HK-2 (cell line): ENCODE measurements around the gene CPTP.
"Not testable (repeated sequence)": the region's sequence is repeated elsewhere in the genome, so short reads cannot be mapped to it uniquely, and the experiment has no call there.

Source experiments
- DNase-seq: peaks from one replicate; pipeline ENCODE4 v3.0.0-alpha.2; 2018; ENCODE audit not compliant: unreplicated experiment

Gene CPTP

DNA sequence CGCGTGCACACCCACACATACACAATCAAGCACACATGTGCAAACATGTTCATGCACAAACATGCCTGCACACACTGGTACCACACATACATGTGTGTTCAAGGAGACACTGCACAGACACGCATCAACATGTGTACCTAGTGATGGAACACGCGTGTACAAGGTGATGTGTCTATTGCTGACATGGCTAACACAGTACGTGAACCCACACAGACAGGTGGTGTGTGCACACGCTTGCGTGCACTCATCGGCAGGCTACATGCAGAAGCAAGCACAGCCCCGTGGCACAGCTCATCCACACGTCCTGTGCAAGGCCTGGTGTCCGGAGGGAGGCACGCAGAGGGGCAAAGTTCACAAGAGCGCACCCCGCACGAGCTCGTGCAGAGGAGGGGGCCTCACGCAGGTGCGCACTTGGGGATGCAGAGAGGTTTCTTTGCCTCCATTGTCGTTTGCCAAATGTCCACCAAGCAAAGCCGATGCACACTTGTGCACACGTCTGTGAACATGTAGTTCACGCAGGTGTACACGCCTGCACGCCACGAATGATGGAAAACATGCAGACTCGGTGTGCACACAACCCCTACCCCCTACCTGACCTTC is 17.8 kb upstream of the CPTP start:
- no peak for DNase-seq

DNA sequence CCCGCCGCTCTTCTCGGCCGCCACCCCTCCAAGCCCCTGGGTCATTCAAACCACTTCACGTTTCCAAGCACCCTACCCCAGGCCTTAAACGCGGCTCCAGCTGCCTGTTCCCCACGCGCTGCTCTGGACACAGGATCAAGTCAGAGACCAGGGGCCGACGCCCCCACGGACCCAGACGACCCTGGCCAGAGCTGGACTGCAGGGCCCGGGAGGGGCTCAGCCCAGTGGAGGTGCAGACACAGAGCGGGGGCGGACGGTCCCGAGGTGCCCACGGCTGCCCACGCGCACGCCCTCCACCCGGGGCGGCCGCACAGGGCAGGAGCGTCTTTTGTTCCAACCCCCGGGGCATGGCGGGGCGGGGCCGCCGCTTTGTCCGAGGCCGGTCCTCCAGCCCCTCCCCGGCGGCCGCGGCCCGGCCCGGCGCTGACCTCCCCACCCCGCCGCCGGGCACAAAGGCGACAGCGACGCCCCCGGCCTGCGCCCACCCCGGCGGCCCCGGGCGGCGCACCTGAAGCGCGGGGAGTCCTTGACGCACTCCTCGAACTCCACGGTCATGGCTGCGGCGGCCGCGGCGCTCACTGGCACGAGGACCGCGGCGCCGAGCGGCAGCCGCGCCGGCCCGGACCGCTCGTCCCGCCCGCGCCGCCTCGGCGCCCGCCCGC is 17.2 kb upstream of the CPTP start:
- peak; percentile 55 for DNase-seq

DNA sequence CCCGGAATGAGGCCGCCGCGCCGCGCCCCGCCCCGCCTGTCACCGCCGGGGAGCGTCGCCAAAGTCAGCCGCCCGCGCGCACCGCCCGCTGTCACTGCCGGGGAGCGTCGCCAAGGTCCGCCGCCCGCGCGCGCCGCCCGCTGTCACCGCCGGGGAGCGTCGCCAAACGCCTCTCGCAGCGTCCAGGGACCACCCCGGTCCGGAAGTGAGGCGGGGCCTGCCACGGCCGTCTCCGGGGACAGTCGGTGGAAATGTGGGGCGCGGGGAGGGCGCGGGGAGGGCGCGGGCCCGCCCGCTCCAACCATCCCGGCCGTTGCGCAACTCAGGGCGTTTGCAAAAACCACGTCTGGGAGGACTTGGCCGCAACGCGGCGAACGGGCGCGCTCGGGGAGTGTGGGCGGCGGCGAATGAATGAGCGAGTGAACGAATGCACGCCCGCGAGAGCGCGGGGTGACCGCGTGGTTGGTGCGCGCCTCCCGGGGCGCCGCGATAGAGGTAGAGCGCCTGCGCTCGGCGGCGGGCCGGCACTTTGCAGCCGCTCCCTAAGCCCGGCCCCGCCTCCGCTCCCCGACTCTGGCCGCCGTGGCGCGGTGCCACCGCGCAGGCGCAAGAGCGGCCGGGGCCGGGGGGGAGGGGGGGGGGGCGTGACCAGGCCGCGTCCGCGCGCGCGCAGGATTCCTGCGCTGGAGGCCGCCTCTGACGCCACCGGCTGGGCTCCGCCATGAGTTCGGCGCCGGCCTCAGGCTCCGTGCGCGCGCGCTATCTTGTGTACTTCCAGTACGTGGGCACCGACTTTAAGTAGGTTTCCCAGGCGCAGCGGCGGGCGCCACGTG is 16.5 kb upstream of the CPTP start, which contains the start of the genes ACAP3 and PUSL1:
Gene ACAP3, minus strand, starts transcription at position 8 of the 833 bp plus-strand sequence. CDS start 115 bp downstream, outside the sequence.
Gene PUSL1, plus strand, starts transcription at position 675 of the 833 bp plus-strand sequence. Its CDS starts 47 bp downstream, at position 722.
- peak; percentile 89 for DNase-seq

DNA sequence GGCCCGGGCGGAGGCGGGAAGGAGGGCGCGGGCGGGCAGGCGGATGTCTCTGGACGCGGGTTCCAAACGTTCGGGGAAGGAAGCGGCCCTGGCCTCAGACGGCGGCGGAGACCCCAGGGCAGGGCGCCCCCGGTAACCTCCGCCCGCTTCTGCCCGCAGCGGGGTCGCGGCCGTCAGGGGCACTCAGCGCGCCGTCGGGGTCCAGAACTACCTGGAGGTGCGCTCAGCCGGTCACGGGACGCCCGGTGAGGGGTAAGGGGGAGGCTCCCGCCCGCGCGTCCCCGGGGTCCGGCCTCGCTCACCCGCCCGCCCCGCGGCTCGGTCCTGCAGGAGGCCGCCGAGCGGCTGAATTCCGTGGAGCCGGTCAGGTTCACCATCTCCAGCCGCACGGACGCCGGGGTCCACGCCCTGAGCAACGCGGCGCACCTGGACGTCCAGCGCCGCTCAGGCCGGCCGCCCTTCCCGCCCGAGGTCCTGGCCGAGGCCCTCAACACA is 15.8 kb upstream of the CPTP start:
- DNase-seq = no peak

DNA sequence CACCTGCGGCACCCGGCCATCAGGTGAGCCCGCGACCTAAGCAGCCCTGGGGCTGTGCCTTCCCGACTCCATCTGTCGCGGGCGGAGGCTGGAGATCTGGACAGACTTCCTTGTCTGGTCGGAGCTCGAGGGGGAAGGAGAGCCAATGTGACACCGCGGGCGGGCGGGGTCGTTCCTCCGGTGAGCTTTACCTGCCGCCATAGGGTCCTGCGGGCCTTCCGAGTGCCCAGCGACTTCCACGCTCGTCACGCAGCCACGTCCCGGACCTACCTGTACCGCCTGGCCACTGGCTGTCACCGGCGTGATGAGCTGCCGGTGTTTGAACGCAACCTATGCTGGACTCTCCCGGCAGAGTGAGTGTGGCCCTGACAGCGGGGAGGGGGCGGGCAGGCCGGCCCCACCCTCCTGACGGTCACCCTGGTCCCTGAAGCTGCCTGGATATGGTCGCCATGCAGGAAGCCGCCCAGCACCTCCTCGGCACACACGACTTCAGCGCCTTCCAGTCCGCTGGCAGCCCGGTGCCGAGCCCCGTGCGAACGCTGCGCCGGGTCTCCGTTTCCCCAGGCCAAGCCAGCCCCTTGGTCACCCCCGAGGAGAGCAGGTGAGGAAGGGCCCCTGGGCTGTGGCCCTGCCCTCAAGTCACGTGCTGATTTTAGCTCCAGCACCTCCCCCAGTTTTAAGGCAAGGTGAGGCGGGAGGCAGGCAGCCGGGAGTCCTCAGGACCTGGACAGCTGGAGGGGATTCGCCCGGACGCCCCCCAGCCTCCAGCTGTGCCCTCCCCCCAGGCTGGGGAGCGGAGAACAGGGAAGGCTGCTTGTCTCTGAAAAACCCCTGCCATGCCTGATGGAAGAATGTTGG is 15.1 kb upstream of the CPTP start:
- DNase-seq = no peak

DNA sequence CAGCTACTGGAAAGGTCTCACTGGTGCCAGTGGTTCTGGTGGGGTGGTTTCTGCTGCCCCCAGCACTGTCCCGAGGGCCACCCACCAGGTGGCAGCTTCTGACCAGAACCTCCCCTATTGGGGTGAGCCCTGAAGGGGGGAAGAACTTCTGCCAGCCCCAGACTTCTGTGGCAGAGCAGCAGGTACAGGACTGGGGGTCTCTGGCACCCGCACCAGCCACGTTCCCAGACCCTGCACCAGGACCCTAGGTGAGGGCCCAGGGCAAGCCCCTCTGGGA is 14.6 kb upstream of the CPTP start:
- no peak for DNase-seq

DNA sequence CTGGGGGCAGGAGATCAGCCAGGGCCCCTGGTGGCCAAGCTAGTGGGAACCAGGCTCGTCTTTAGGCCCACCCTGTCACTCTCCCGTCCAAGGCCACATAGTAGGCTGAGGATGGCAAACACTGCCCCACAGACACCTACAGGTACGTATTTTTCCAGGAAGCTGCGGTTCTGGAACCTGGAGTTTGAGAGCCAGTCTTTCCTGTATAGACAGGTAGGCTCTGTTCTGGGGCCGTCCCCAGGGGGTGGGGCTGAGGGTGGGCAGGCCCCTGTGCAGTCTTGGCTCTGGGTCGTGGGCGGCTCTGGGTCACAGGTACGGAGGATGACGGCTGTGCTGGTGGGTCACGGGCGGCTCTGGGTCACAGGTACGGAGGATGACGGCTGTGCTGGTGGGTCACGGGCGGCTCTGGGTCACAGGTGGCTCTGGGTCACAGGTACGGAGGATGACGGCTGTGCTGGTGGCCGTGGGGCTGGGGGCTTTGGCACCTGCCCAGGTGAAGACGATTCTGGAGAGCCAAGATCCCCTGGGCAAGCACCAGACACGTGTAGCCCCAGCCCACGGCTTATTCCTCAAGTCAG is 14.0 kb upstream of the CPTP start:
- no peak for DNase-seq

DNA sequence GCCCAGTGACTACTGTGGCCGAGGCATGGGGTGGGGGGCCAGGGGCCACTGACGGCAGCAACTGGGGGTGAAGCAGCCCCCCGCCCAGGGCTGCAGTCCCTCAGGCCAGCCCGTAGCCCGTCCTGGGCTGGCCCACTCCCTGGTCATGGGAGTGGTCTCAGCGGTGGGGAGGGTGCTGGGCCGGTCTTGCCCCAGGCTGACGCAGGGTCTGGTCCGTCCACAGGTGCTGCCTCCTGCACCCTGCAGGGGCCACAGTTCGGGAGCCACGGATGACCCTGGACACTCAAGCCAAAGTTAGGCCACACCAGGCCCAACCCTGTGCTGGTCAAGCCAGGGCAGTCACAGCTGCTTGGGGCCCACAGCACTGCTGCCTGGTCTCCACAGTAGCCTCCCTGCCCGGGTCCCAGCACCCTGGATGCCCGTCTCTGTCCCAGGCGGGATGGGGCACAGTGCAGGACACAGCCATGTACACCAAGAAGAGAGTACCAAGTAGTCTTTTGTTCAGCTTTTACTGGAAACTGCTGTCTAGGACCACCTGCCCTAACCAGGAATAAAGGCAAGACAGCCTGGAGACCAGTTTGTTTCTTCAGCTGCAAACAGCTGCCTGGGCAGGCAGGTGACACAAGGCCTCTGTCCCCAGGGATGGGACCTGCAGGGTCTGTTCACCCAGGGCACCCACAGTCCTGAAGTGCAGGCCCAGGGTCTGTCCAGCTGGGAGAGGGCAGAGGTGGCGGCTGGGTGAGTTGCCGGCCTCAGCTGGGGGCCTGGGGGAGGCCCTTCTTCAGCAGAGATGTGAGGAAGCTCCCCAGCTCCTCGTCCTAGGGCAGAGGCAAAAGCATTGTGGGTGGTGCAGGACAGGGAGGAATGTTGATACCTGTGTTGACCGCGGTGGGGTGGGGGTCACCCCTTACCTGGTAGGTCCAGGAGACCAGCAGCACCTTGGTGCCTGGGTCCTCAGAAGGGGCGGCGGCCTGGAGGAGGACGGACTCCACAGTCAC is 13.2 kb upstream of the CPTP start:
- DNase-seq = no peak

DNA sequence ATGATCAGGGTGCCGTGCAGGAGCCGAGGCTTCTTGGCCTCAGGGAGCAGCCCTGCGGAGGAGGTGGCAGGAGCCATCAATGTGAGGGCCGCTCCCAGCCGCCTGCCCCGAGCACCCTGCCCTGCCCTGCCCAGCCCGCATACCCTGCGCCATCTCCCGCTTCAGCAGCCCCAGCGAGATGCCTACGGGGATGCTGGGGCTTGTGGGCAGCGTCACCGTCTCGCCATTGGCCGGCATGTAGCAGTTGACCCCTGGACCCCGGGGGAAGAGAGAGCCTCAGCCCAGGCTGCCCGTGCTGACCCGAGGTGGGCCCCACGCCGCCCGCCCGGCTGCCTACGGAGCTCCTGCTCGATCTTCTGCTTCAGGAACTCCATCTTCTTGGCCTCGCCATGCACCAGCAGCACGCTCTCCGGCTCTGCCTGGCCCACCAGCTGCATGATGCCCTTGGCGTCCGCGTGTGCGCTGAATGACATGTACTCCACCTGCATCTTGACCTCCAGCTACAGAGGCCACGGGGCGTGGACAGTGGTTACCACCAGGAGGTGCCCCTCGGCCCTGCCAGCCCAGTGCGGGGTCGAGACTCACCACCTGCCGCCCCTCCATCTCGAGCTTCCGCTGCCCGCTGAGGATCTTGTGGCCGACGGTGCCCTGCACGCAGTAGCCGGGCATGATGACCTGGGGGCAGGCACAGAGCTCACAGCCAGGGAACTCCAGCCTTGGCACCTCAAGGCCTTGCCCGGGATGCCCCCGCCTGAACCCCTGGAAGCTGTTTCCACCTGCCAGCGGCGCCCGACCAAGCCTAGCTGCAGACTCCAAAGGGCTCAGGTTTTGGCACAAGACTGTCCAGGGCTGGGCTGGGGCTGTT is 11.9 kb upstream of the CPTP start:
- DNase-seq = no peak

DNA sequence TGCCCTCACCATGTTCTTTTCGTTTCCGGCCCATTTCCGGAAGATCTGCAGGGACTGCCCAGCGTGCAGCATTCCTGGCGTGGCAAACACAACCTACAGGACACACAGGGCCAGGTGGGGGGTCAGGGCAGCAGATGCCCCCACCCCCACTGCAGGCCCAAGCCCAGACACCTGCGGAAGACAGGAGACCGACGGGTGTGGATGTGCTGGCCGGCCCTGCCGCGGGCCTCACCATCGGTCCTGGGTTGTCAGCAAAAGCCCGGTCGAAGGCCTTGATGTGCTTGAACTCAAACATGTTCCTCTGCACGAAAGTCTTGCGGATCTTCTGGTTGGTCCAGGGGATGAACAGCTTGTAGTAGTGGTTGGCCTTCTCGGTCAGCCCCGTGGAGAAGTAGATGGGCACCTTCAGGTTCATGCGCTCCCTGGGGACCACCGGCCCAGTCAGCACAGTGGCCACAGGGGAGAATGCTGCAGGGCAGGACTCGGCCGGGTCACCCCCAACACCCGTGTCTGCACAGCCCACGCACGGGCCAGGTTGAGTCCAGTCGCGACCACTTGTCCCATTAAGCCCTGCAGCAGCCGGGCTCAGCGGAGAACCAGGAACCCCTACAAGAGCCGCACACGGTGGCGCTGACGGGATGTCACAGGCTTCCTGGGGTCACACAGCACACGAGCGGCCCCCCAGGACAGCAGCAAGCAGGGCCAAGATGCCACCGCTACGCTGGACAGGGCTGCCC is 10.9 kb upstream of the CPTP start:
- DNase-seq = no peak

DNA sequence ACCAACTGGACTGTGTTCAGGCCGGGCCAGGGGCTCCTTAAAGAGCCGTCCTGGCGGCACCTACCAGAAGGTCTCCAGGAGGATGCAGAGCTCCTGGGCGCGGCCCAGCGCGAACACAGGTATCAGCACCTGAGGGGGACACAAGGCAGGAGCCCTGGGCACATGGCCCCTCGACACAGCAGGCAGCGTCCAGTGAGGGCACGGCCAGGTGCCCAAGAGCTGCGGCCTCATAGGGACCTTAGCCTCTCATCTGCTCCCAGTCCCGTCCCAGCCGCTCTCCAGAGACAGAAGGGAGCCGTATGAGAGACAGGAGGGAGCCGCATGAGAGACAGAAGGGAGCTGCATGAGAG is 10.4 kb upstream of the CPTP start:
- DNase-seq = no peak

DNA sequence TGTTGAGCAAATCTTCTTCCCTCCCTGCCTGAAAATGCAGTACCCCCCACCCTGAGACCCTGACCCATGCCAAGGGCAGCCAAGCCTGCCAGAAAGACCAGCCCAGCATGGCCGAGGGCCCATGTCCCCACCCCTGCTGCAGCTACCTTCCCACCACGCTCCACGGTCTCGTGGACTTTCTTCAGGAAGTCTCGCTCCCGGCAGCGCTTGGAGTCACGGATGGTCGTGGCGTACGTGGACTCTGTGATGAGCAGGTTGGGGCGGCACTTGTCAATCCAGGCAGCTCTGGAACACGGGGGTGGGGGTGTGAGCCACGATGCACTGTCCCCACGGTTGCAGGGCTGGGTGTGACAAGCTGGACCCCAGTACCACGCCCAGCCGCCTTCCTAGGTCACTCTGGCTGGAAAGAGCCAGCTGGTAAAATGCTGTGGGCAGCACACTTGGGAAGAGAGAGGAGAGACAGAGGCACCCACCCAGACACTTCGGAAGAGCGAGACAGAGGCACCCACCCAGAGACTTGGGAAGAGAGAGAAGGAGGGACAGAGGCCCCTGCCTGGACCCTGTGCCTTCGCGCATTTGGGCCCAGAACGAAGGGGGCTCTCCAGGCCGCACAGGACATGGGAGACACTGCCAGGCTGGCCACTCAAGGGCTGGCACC is 9.8 kb upstream of the CPTP start:
- DNase-seq = no peak

DNA sequence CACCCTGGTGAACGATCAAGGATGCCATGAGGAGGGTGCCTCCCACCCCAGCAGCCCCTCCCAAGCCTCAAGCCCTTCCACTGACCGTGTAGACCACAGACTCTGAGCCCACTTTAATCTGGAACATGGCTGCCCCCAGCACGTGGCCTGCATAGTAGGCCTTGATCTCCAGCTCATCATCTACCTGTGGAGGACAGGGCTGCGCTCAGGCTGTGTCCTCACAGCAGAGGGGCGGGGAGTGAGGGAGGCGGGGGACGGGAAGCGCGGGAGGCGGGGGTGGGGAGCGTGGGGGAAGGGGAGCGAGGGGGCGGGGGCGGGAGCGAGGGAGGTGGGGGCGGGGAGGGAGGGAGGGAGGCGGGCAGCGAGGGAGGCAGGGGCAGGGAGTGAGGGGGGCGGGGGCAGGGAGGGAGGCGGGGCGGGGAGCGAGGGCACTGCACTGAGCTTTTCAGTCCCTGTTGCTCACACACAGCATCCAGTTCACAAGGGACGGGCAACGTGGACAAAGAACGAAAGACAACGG is 9.1 kb upstream of the CPTP start:
- no peak for DNase-seq

DNA sequence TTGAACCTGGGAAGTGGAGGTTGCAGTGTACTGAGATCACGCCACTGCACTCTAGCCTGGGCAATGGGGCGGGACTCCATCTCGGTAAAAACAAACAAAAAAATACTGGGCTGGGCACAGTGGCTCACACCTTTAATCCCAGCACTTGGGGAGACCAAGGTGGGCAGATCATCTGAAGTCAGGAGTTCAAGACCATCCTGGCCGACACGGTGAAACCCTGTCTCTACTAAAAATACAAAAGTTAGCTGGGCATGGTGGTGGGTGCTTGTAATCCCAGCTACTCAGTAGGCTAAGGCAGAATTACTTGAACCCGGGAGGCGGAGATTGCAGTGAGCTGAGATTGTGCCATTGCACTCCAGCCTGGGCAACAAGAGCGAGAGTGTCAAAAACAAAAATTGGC is 8.4 kb upstream of the CPTP start:
- not testable (repeated sequence) for DNase-seq

DNA sequence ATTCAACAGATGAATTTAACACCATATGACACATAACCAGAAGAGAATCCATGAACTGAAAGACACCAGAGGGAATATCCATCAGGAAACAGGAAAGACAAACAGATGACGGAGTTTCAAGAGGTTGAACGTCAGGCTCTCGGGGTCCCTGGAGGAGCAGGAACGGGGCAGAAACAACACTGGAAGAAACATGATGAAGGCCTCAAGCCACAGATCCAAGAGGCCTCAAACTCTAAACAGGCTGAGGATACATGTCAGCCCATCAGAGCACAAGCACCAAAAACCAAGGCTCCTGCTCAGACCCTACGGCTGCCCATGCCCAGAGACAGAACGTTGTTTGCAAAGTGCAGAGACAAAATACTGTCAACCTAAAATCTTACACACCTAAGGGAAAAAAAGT is 7.2 kb upstream of the CPTP start:
- DNase-seq = no peak

DNA sequence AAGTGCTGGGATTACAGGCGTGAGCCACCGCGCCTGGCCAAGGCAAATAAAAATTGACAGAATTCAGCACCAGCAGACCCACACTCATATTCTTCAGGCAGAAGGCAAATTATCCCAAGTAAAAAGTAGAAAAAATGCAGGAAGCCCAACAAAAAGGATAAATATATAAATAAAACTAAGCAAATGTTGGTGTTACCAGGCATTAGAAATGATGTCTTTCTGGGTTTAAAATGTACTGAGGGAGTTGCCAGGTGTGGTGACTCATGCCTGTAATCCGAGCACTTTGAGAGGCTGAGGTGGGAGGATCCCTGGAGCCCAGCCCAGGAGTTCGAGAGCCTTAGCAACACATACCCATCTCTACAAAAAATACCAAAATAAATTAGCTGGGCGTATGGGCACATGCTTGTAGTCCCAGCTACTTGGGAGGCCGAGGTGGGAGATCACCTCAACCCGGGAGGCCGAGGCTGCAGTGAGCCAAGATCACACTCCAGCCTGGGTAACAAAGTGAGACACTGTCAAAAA is 6.4 kb upstream of the CPTP start:
- DNase-seq = peak; percentile 75

DNA sequence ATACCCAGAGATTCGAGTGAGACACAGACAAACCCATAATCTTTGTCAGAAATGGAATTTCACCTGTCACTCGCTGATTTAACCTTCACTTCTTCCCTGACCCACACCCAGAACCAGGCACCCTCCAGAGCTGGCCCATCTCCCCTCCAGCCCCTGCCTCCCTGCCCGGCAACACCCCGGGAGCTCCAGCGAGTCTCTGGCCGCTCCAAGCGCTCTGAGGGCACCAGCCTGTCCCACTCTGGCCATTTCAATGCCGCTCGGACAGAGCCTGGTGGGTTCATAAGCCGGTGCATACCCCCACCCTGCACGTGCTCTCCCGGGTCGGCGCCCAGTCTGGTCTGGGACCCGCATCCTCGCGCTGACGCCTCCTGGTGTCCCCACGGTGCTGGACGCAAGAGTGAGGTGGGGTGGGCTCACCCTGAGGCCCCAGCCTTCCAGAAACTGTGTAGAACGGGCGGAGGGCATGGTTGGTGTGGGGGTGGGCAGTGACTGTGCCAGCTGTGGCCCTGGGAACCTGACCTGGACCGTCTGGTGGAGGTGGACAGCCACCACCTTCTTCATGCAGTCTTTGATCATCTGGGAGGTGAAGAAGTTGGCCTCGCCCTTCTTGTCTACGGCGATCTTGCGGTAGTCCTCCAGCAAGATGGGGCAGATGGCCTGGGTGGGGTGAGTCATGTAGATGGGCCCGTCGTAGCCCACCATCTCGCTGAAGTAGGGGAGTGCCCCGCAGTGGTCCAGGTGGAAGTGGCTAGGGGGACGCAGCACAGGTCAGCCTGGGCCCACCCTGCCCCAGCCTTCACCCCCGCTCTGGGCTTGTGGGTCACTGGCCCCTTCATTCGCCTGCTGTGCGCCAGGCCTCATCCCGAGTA is 5.6 kb upstream of the CPTP start:
- DNase-seq = no peak
